Activated T-cell treated with anti-CD3 and anti-CD28 coated beads, Interleukin-2, amount 50 U/mL, for 72 hours (primary cell): ENCODE data around the gene PAX3. TPM values are rescaled to one million over a fixed set of nuclear protein-coding genes. Genes with fewer than 3 reads are reported as not detected.

Experiments
- ATAC-seq, 2 donors: fragments of 150-1000 bp; cut with Tn5 transposase; replicated peaks in 1 of 2; 2 replicates each; pipeline ENCODE4 v1.10.0; 2021; ENCODE audit warnings: moderate library complexity in 2 of 2, mild to moderate bottlenecking in 1 of 2
- DNase-seq, 2 donors: peaks; one replicate each; pipeline ENCODE4 v3.0.0; 2021 to 2022; ENCODE audit warnings: mixed read lengths in 1 of 2
- H3K27ac Mint-ChIP-seq: one replicate; pipeline ENCODE4 v1.8.0; 2022; ENCODE audit warnings: mild to moderate bottlenecking, moderate library complexity, mixed read lengths
- H3K27me3 Mint-ChIP-seq: one replicate; pipeline ENCODE4 v1.8.0; 2022; ENCODE audit warnings: low read depth, mixed read lengths
- H3K36me3 Mint-ChIP-seq, 2 donors: one replicate each; pipeline ENCODE4 v1.8.0; 2022; ENCODE audit warnings: mixed read lengths in 2 of 2, mild to moderate bottlenecking in 1 of 2; ENCODE audit not compliant: insufficient read depth in 2 of 2
- H3K4me1 Mint-ChIP-seq: one replicate; pipeline ENCODE4 v1.8.0; 2022; ENCODE audit warnings: low read depth, mixed read lengths
- H3K4me3 Mint-ChIP-seq, 2 donors: one replicate each; pipeline ENCODE4 v1.8.0; 2022; ENCODE audit warnings: mild to moderate bottlenecking in 2 of 2, mixed read lengths in 2 of 2, moderate library complexity in 2 of 2
- H3K9me3 Mint-ChIP-seq, 2 donors: one replicate each; pipeline ENCODE4 v1.8.0; 2022; ENCODE audit warnings: mixed read lengths in 2 of 2
- total RNA-seq, 2 donors: library from RNA; stranded (reverse); gene quantifications; one replicate each; pipeline ENCODE4 v1.2.3, GENCODE V29; 2022

The PAX3 gene
- total RNA-seq, 2 donors from 2014 or later = not detected

GRCh38 chr2:222318712-222319585, 20.2 kb upstream of the PAX3 start:
- Mint-ChIP-seq H3K27me3 (peaks cover 63% of the 10 kb centered on the region), H3K9me3 (no peaks in the 10 kb centered on the region), H3K4me3 (peak overlapping the region; percentile 84 to 90), H3K27ac (no peak overlapping the region), H3K36me3 (no peaks in the 10 kb centered on the region), H3K4me1 (peaks cover 5% of the 10 kb centered on the region)
- DNase-seq (peak; percentile 46 to 49), ATAC-seq (peak; percentile 69 to 72)

GRCh38 chr2:222318026-222318711, 19.4 kb upstream of the PAX3 start:
- no peaks in the 10 kb centered on the region for H3K36me3 Mint-ChIP-seq
- peaks cover 5% of the 10 kb centered on the region for H3K4me1 Mint-ChIP-seq
- no peak overlapping the region for H3K27ac Mint-ChIP-seq
- no peaks in the 10 kb centered on the region for H3K9me3 Mint-ChIP-seq
- H3K4me3 Mint-ChIP-seq = peak overlapping the region; percentile 84 to 90
- DNase-seq = peak; percentile 59 to 63
- peak; percentile 70 to 77 for ATAC-seq
- peaks cover 71% of the 10 kb centered on the region for H3K27me3 Mint-ChIP-seq

- ATAC-seq (no peak), DNase-seq (no peak)
- Mint-ChIP-seq H3K27ac (no peak overlapping the region), H3K36me3 (no peaks in the 10 kb centered on the region), H3K27me3 (peaks cover 73% of the 10 kb centered on the region), H3K4me1 (peaks cover 12% of the 10 kb centered on the region), H3K4me3 (no peak overlapping the region), H3K9me3 (no peaks in the 10 kb centered on the region)
Measured at GRCh38 chr2:222315443-222316121, 16.8 kb upstream of the PAX3 start.

- H3K27ac Mint-ChIP-seq = peak overlapping the region; percentile 28
- H3K4me1 Mint-ChIP-seq = peaks cover 12% of the 10 kb centered on the region
- peaks cover 87% of the 10 kb centered on the region for H3K27me3 Mint-ChIP-seq
- H3K4me3 Mint-ChIP-seq = no peak overlapping the region
- ATAC-seq (no peak), DNase-seq (no peak)
- peaks cover 0 to 2% of the 10 kb centered on the region in 2 donors for H3K36me3 Mint-ChIP-seq
- peaks cover 0 to 2% of the 10 kb centered on the region in 2 donors for H3K9me3 Mint-ChIP-seq
Measured at GRCh38 chr2:222313816-222314215, 15.0 kb upstream of the PAX3 start.

- peaks cover 14% of the 10 kb centered on the region for H3K4me1 Mint-ChIP-seq
- peaks cover 97% of the 10 kb centered on the region for H3K27me3 Mint-ChIP-seq
- peaks cover 0 to 2% of the 10 kb centered on the region in 2 donors for H3K9me3 Mint-ChIP-seq
- peak overlapping the region; percentile 44 to 52 for H3K4me3 Mint-ChIP-seq
- H3K27ac Mint-ChIP-seq = peak overlapping the region; percentile 50
- DNase-seq = no peak
- ATAC-seq = no peak
- peaks cover 2 to 3% of the 10 kb centered on the region in 2 donors for H3K36me3 Mint-ChIP-seq
Measured at GRCh38 chr2:222311978-222312738, 13.4 kb upstream of the PAX3 start.

GRCh38 chr2:222311319-222311977, 12.7 kb upstream of the PAX3 start:
- ATAC-seq (no peak), DNase-seq (no peak)
- Mint-ChIP-seq H3K9me3 (peaks cover 0 to 2% of the 10 kb centered on the region in 2 donors), H3K36me3 (peaks cover 2 to 3% of the 10 kb centered on the region in 2 donors), H3K4me1 (peaks cover 21% of the 10 kb centered on the region), H3K27me3 (peaks cover 98% of the 10 kb centered on the region), H3K4me3 (no peak overlapping the region), H3K27ac (peak overlapping the region; percentile 48)

- peaks cover 2 to 3% of the 10 kb centered on the region in 2 donors for H3K36me3 Mint-ChIP-seq
- peak overlapping the region; percentile 48 for H3K27ac Mint-ChIP-seq
- H3K27me3 Mint-ChIP-seq = peaks cover 98% of the 10 kb centered on the region
- H3K4me3 Mint-ChIP-seq = no peak overlapping the region
- H3K4me1 Mint-ChIP-seq = peaks cover 26% of the 10 kb centered on the region
- ATAC-seq (no peak), DNase-seq (no peak)
- H3K9me3 Mint-ChIP-seq = peaks cover 0 to 2% of the 10 kb centered on the region in 2 donors
Measured at GRCh38 chr2:222310747-222311318, 12.0 kb upstream of the PAX3 start.

- no peak for ATAC-seq
- Mint-ChIP-seq H3K4me3 (no peak overlapping the region), H3K4me1 (peaks cover 37% of the 10 kb centered on the region)
Measured at GRCh38 chr2:222309766-222310165, 11.0 kb upstream of the PAX3 start.

GRCh38 chr2:222309361-222309760, 10.6 kb upstream of the PAX3 start:
- Mint-ChIP-seq H3K27ac (no peak overlapping the region), H3K4me3 (no peak overlapping the region), H3K27me3 (peaks cover 98% of the 10 kb centered on the region), H3K9me3 (peaks cover 0 to 2% of the 10 kb centered on the region in 2 donors), H3K36me3 (peaks cover 3 to 4% of the 10 kb centered on the region in 2 donors), H3K4me1 (peaks cover 39% of the 10 kb centered on the region)
- ATAC-seq (no peak), DNase-seq (no peak)

More at GRCh38 chr2:222309766-222310165, 11.0 kb upstream of the PAX3 start:
- no peak overlapping the region for H3K27ac Mint-ChIP-seq
- H3K36me3 Mint-ChIP-seq = peaks cover 3 to 4% of the 10 kb centered on the region in 2 donors
- H3K27me3 Mint-ChIP-seq = peaks cover 98% of the 10 kb centered on the region
- no peak for DNase-seq
- peaks cover 0 to 2% of the 10 kb centered on the region in 2 donors for H3K9me3 Mint-ChIP-seq

GRCh38 chr2:222307978-222308730, 9.4 kb upstream of the PAX3 start:
- Mint-ChIP-seq H3K27me3 (peaks cover 98% of the 10 kb centered on the region), H3K9me3 (peaks cover 1 to 2% of the 10 kb centered on the region in 2 donors), H3K27ac (no peak overlapping the region), H3K36me3 (peaks cover 4 to 10% of the 10 kb centered on the region in 2 donors), H3K4me3 (no peak overlapping the region), H3K4me1 (peaks cover 50% of the 10 kb centered on the region)
- no peak for ATAC-seq
- DNase-seq = no peak

- H3K27ac Mint-ChIP-seq = no peak overlapping the region
- H3K36me3 Mint-ChIP-seq = peaks cover 7 to 12% of the 10 kb centered on the region in 2 donors
- H3K4me3 Mint-ChIP-seq = peak overlapping the region; percentile 11 to 39
- H3K4me1 Mint-ChIP-seq = peaks cover 52% of the 10 kb centered on the region
- DNase-seq = no peak
- H3K27me3 Mint-ChIP-seq = peaks cover 98% of the 10 kb centered on the region
- ATAC-seq = no peak
- peaks cover 2% of the 10 kb centered on the region in 2 donors for H3K9me3 Mint-ChIP-seq
Measured at GRCh38 chr2:222307143-222307756, 8.5 kb upstream of the PAX3 start.
